Measurements from ENCODE around the gene DUS3L. TPM values are rescaled to one million over a fixed set of nuclear protein-coding genes. Genes with fewer than 3 reads are reported as not detected.

The DUS3L gene
- total RNA-seq, 5 donors from 2014 or later (not counting 1 experiment from before 2014, with no cell fraction given) = 69.9 to 153 (median 98.3) TPM

- ChIA-PET POLR2A (interaction anchor here in 1 of 2 donors (0.5 kb wide), 1 partner anchor 7 kb away, joined by 10 read pairs; no protein-coding TSS in a partner anchor), CTCF (no interaction called here)
- ATAC-seq (replicated peaks in 1 of 4) (peak; percentile 24 to 33 (median 32)), DNase-seq (peak in 31 of 35 experiments; percentile 29 to 76 (median 52))
- Mint-ChIP-seq H3K4me3 (peak overlapping the region; percentile 43 to 62 (median 56)), H3K27ac (no peak overlapping the region), H3K27me3 (peaks cover 2 to 19% of the 10 kb centered on the region in 2 donors), H3K36me3 (no peaks in the 10 kb centered on the region), H3K9me3 (no peaks in the 10 kb centered on the region), H3K4me1 (peaks cover 18 to 28% (median 20%) of the 10 kb centered on the region in 3 donors)
- Histone ChIP-seq H3K36me3 (ENCODE audit: control insufficient read depth in 2 of 2, extremely low read depth in 1 of 2, insufficient read depth in 1 of 2, low read length in 1 of 2) (no peaks in the 10 kb centered on the region), H3K27me3 (replicated peaks in 1 of 2; ENCODE audit: control insufficient read depth in 2 of 2, extremely low read depth in 1 of 2, insufficient read depth in 2 of 2, low read length in 1 of 2) (peaks cover 0 to 48% of the 10 kb centered on the region in 2 experiments), H3K9me3 (no peaks in the 10 kb centered on the region), H3K4me1 (ENCODE audit: control insufficient read depth in 1 of 2, extremely low read depth in 1 of 2, insufficient read depth in 2 of 2, low read length in 2 of 2) (peaks cover 7 to 35% of the 10 kb centered on the region in 2 experiments), H3K27ac (ENCODE audit: low read length) (no peak overlapping the region), H3K4me3 (ENCODE audit: control insufficient read depth in 1 of 2, extremely low read depth in 1 of 2, low read length in 1 of 2) (peak overlapping the region in 1 of 2 donors; percentile 10)
- WGBS (ENCODE audit: insufficient coverage) = 5% methylated on average over 45 of the region's 46 CpGs
These were observed 14.6 kb upstream of the DUS3L start for GRCh38 chr19:5805462-5806132.

DNA sequence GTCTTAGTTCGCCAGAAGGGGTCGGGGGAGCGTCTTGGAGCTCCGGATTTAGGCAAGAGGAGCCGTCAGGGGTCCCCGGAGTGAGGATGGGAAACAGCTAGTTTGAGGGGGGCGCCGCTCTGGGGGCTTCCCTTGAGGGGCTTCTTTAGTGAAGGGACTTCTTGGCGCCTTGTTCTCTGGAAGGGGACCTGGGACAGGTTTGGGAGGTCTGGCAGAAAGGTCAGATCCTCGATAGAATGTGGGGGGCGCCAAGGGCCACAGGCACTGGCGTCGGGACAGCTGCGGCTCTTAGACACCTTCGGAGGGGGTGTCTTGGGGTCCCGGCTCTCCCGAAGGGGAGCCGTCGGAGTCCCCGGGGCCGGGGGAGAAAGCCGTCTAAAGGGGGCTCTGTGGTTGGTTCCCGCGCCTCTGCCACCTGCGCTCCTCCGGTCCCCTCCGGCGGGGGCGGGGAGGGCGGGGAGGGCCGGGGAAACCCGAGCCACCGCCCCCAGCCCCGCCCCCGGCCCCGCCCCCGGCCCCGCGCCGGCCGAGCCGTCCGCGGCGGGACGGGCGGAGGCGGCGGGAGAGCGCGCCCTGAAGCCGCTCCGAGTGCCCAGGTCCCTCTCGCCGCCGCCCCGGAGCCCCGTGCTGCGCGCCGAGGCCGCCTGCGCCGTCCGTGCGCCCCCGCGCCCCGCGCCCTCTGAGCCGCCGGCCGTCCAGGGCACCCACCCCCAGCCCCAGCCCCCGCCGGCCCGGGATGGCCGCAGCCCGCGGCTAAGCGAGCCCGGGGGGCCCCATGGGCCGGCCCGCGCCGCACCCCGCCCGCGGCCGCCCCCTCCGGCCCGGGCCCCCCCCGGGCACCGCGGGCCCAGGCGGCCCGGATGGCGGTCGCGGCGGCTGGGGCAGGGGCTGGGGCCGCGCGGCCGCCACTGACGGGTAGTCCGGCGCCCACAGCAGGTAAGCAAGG is 13.8 kb upstream of the DUS3L start, which contains the start of gene NRTN:
TSS of gene NRTN (plus strand) at position 552 of the 946 bp plus-strand sequence. CDS start 19,099 bp downstream, outside the sequence.
- no peak within 1 kb of the TSS for H3K27ac ChIP-seq (ENCODE audit: low read length)

GRCh38 chr19:5803752-5804515 is 13.0 kb upstream of the DUS3L start:
- H3K4me1 ChIP-seq (ENCODE audit: control insufficient read depth in 1 of 2, extremely low read depth in 1 of 2, insufficient read depth in 2 of 2, low read length in 2 of 2) = peaks cover 7 to 35% of the 10 kb centered on the region in 2 experiments
- no peaks in the 10 kb centered on the region for H3K9me3 ChIP-seq
- ATAC-seq (replicated peaks in 1 of 4) (peak; percentile 91 to 93 (median 92)), DNase-seq (peak; percentile 80 to 96 (median 88))
- Mint-ChIP-seq H3K27ac (peak overlapping the region in 1 of 2 donors; percentile 44), H3K4me3 (peak overlapping the region; percentile 64 to 85 (median 71)), H3K4me1 (peaks cover 18 to 28% (median 20%) of the 10 kb centered on the region in 3 donors), H3K36me3 (no peaks in the 10 kb centered on the region), H3K9me3 (no peaks in the 10 kb centered on the region), H3K27me3 (peaks cover 11 to 27% of the 10 kb centered on the region in 2 donors)
- peak overlapping the region; percentile 40 to 56 for H3K4me3 ChIP-seq (ENCODE audit: control insufficient read depth in 1 of 2, extremely low read depth in 1 of 2, low read length in 1 of 2)
- POLR2A ChIA-PET = interaction anchor here in 1 of 2 donors (0.6 kb wide), 1 partner anchor 11 kb away, joined by 11 read pairs; no protein-coding TSS in a partner anchor
- CTCF ChIA-PET = interaction anchor here (0.5 to 2.1 kb wide), 14 partner anchors 9 to 1265 kb away, joined by 3 to 25 read pairs (median 5); partner anchors contain the start of genes DUS3L (in 1 of the 2), NDUFA11 (in 1 of the 2), VMAC (in 1 of the 2) and ZNF557 (in 1 of the 2)
- no peak overlapping the region for H3K27ac ChIP-seq (ENCODE audit: low read length)
- 3% methylated on average over 46 of the region's 54 CpGs for WGBS (ENCODE audit: insufficient coverage)
- peaks cover 0 to 65% of the 10 kb centered on the region in 2 experiments for H3K27me3 ChIP-seq (replicated peaks in 1 of 2; ENCODE audit: control insufficient read depth in 2 of 2, extremely low read depth in 1 of 2, insufficient read depth in 2 of 2, low read length in 1 of 2)
- H3K36me3 ChIP-seq (ENCODE audit: control insufficient read depth in 2 of 2, extremely low read depth in 1 of 2, insufficient read depth in 1 of 2, low read length in 1 of 2) = no peaks in the 10 kb centered on the region

More for the DNA sequence above, 13.8 kb upstream of the DUS3L start, which contains the start of gene NRTN:
- ChIA-PET POLR2A (interaction anchor here in 1 of 2 donors (0.6 kb wide), 1 partner anchor 10 kb away, joined by 11 read pairs; no protein-coding TSS in a partner anchor), CTCF (interaction anchor here (0.7 to 2.1 kb wide), 11 partner anchors 10 to 1264 kb away, joined by 4 to 25 read pairs (median 6); partner anchors contain the start of genes DUS3L (in 1 of the 2), NDUFA11 (in 1 of the 2), VMAC (in 1 of the 2) and ZNF557 (in 1 of the 2))
- DNase-seq (peak in 25 of 35 experiments; percentile 25 to 70 (median 44)), ATAC-seq (replicated peaks in 1 of 4) (peak; percentile 41 to 54 (median 44))
- no peaks in the 10 kb centered on the region for H3K36me3 Mint-ChIP-seq
- H3K36me3 ChIP-seq (ENCODE audit: control insufficient read depth in 2 of 2, extremely low read depth in 1 of 2, insufficient read depth in 1 of 2, low read length in 1 of 2) = no peaks in the 10 kb centered on the region
- H3K27me3 Mint-ChIP-seq = peaks cover 4 to 21% of the 10 kb centered on the region in 2 donors
- peak within 1 kb of the TSS; percentile 40 to 56 for H3K4me3 ChIP-seq (ENCODE audit: control insufficient read depth in 1 of 2, extremely low read depth in 1 of 2, low read length in 1 of 2)
- peak within 1 kb of the TSS in 1 of 2 donors; percentile 44 for H3K27ac Mint-ChIP-seq
- H3K4me1 ChIP-seq (ENCODE audit: control insufficient read depth in 1 of 2, extremely low read depth in 1 of 2, insufficient read depth in 2 of 2, low read length in 2 of 2) = peaks cover 7 to 35% of the 10 kb centered on the region in 2 experiments
- H3K4me3 Mint-ChIP-seq = peak within 1 kb of the TSS; percentile 64 to 85 (median 71)
- H3K9me3 Mint-ChIP-seq = no peaks in the 10 kb centered on the region
- WGBS (ENCODE audit: insufficient coverage) = 3% methylated on average over 74 of the region's 107 CpGs
- peaks cover 18 to 28% (median 20%) of the 10 kb centered on the region in 3 donors for H3K4me1 Mint-ChIP-seq
- H3K9me3 ChIP-seq = no peaks in the 10 kb centered on the region
- peaks cover 0 to 56% of the 10 kb centered on the region in 2 experiments for H3K27me3 ChIP-seq (replicated peaks in 1 of 2; ENCODE audit: control insufficient read depth in 2 of 2, extremely low read depth in 1 of 2, insufficient read depth in 2 of 2, low read length in 1 of 2)

GRCh38 chr19:5803441-5803751 is 12.4 kb upstream of the DUS3L start:
- WGBS (ENCODE audit: insufficient coverage) = 44% methylated on average over 6 of the region's 8 CpGs
- Mint-ChIP-seq H3K27me3 (peaks cover 13 to 33% of the 10 kb centered on the region in 2 donors), H3K9me3 (no peaks in the 10 kb centered on the region), H3K27ac (no peak overlapping the region), H3K4me3 (peak overlapping the region; percentile 61 to 85 (median 64)), H3K36me3 (no peaks in the 10 kb centered on the region), H3K4me1 (peaks cover 18 to 28% (median 20%) of the 10 kb centered on the region in 3 donors)
- ChIA-PET CTCF (interaction anchor here (0.5 to 2.1 kb wide), 10 partner anchors 9 to 1266 kb away, joined by 3 to 25 read pairs (median 5); partner anchors contain the start of genes DUS3L (in 1 of the 2), NDUFA11 (in 1 of the 2), VMAC (in 1 of the 2) and ZNF557 (in 1 of the 2)), POLR2A (no interaction called here)
- Histone ChIP-seq H3K27me3 (replicated peaks in 1 of 2; ENCODE audit: control insufficient read depth in 2 of 2, extremely low read depth in 1 of 2, insufficient read depth in 2 of 2, low read length in 1 of 2) (peaks cover 0 to 70% of the 10 kb centered on the region in 2 experiments), H3K36me3 (ENCODE audit: control insufficient read depth in 2 of 2, extremely low read depth in 1 of 2, insufficient read depth in 1 of 2, low read length in 1 of 2) (no peaks in the 10 kb centered on the region), H3K9me3 (no peaks in the 10 kb centered on the region), H3K4me1 (ENCODE audit: control insufficient read depth in 1 of 2, extremely low read depth in 1 of 2, insufficient read depth in 2 of 2, low read length in 2 of 2) (peaks cover 7 to 35% of the 10 kb centered on the region in 2 experiments), H3K27ac (ENCODE audit: low read length) (no peak overlapping the region), H3K4me3 (ENCODE audit: control insufficient read depth in 1 of 2, extremely low read depth in 1 of 2, low read length in 1 of 2) (peak overlapping the region; percentile 40 to 56)
- ATAC-seq (replicated peaks in 1 of 4) (no peak), DNase-seq (no peak)

DNA sequence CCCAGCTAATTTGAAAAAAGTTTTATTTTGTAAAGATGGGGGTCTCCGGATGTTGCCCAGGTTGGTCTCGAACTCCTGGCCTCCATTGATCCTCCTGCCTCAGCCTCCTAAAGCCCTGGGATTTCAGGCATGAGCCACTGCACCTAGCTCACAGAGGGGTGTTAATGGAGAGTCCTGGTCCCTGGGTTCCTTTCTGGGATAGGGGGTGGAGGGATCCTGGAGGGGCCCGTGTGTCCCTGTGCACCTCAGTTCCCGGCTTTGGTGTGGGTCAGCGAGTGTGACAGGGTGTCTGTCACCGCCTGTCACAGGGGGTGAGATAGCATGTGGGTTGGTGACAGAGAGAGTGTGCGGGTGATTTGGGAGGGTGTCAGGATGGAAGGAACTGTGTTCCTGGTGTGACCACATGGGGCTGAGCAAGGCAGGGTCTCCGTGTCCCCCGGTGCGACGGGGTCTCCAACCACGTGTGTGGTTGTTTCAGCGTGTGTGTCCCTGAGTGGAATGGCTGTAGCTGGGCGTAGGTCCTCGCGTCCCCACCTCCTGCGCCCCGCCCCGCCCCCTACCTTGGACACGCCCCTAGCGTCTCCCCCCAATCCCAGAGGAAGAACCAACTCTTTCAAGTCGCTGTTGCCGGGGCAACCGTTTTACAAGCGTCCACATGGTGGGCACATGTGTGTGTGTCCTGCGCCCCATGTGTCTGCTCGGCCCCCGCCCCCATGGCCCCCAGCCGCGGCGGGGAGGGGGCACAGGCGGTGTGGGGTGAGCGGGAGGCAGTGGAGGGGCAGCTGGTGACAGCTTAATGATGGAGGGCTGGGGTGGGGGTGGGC is 11.0 kb upstream of the DUS3L start:
- H3K27ac ChIP-seq (ENCODE audit: low read length) = no peak overlapping the region
- ChIA-PET POLR2A (no interaction called here), CTCF (no interaction called here)
- DNase-seq (no peak), ATAC-seq (replicated peaks in 1 of 4) (no peak)
- Mint-ChIP-seq H3K9me3 (no peaks in the 10 kb centered on the region), H3K4me1 (peaks cover 18 to 27% (median 20%) of the 10 kb centered on the region in 3 donors), H3K4me3 (peak overlapping the region in 2 of 3 donors; percentile 9 to 85), H3K27ac (no peak overlapping the region), H3K36me3 (no peaks in the 10 kb centered on the region), H3K27me3 (peaks cover 13 to 39% of the 10 kb centered on the region in 2 donors)
- 27% methylated on average over 23 of the region's 33 CpGs for WGBS (ENCODE audit: insufficient coverage)
- H3K36me3 ChIP-seq (ENCODE audit: control insufficient read depth in 2 of 2, extremely low read depth in 1 of 2, insufficient read depth in 1 of 2, low read length in 1 of 2) = no peaks in the 10 kb centered on the region
- no peaks in the 10 kb centered on the region for H3K9me3 ChIP-seq
- peaks cover 7 to 35% of the 10 kb centered on the region in 2 experiments for H3K4me1 ChIP-seq (ENCODE audit: control insufficient read depth in 1 of 2, extremely low read depth in 1 of 2, insufficient read depth in 2 of 2, low read length in 2 of 2)
- peaks cover 0 to 79% of the 10 kb centered on the region in 2 experiments for H3K27me3 ChIP-seq (replicated peaks in 1 of 2; ENCODE audit: control insufficient read depth in 2 of 2, extremely low read depth in 1 of 2, insufficient read depth in 2 of 2, low read length in 1 of 2)
- no peak overlapping the region for H3K4me3 ChIP-seq (ENCODE audit: control insufficient read depth in 1 of 2, extremely low read depth in 1 of 2, low read length in 1 of 2)

Measured in T-cell (primary cell).